ENCODE data around the gene TYW5. TPM values are rescaled to one million over a fixed set of nuclear protein-coding genes. Genes with fewer than 3 reads are reported as not detected.
A peak's percentile ranks its signal among the peaks of the same experiment; 100 is the strongest.

Gene TYW5
- total and polyA plus RNA-seq, 2 of the 13 experiments (the other 11 are each of a cell fraction or from before 2014, with no cell fraction given) = 8.3 to 14.6 TPM

DNA sequence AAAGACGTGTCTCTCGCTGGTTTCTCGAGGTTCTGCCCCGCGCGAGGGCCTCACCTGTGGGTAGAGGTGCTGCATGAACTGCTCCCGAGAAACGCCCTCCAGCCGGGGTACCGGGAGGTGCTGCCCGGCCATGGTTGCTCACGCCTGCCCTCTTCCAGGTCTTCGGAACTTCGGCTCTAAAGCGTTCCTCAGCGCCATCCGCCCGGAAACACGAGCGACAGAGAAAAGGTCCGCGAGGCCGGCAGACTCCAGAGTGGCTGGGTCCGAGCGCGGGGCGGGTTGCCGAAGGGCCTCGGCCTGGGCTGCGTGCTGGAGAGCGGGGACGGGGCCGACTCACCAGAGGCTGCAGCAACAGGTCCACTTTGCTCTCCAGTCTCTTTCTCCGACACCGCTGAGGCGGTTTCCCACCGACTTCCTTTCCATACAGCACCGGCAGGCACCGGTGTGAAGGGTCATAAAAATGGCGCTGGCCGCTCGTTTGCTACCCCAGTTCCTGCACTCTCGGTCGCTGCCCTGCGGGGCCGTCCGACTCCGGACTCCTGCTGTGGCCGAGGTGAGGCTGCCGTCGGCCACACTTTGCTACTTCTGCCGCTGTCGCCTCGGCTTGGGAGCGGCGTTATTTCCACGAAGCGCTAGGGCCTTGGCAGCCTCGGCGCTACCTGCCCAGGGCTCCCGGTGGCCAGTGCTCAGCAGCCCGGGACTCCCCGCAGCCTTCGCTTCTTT, at the start of gene TYW5, which contains the start of gene MAIP1 (continued):
- TF ChIP-seq, protein P1, sequence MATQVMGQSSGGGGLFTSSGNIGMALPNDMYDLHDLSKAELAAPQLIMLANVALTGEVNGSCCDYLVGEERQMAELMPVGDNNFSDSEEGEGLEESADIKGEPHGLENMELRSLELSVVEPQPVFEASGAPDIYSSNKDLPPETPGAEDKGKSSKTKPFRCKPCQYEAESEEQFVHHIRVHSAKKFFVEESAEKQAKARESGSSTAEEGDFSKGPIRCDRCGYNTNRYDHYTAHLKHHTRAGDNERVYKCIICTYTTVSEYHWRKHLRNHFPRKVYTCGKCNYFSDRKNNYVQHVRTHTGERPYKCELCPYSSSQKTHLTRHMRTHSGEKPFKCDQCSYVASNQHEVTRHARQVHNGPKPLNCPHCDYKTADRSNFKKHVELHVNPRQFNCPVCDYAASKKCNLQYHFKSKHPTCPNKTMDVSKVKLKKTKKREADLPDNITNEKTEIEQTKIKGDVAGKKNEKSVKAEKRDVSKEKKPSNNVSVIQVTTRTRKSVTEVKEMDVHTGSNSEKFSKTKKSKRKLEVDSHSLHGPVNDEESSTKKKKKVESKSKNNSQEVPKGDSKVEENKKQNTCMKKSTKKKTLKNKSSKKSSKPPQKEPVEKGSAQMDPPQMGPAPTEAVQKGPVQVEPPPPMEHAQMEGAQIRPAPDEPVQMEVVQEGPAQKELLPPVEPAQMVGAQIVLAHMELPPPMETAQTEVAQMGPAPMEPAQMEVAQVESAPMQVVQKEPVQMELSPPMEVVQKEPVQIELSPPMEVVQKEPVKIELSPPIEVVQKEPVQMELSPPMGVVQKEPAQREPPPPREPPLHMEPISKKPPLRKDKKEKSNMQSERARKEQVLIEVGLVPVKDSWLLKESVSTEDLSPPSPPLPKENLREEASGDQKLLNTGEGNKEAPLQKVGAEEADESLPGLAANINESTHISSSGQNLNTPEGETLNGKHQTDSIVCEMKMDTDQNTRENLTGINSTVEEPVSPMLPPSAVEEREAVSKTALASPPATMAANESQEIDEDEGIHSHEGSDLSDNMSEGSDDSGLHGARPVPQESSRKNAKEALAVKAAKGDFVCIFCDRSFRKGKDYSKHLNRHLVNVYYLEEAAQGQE (IDR thresholded peaks at IDR 0.05; ENCODE audit: borderline replicate concordance in 1 of 2, low read depth in 1 of 2, low read length in 2 of 2) = peak in 1 of 2 experiments; percentile 34; a peak in 1 of 4 replicates
- TF ChIP-seq EHMT2 (IDR thresholded peaks at IDR 0.05; ENCODE audit: borderline replicate concordance, low read depth, low read length) (peak; percentile 86; the same call in 1 of the 2 replicates), JARID2 (CRISPR knock-in tag; IDR thresholded peaks at IDR 0.05; ENCODE audit: insufficient replicate concordance) (peak; percentile 28), RORA (CRISPR knock-in tag; IDR thresholded peaks at IDR 0.05) (0 out of 2 replicates have a peak, but pooled peaks have one; percentile 92), RFXANK (CRISPR knock-in tag; IDR thresholded peaks at IDR 0.05) (peak; percentile 93), ZNF24 (IDR thresholded peaks at IDR 0.05) (peak; percentile 80), BCL6 (CRISPR knock-in tag; IDR thresholded peaks at IDR 0.05) (peak; percentile 62; the same call in 1 of the 2 replicates), ZNF713 (CRISPR knock-in tag; IDR thresholded peaks at IDR 0.05) (no peak), ZNF432 (CRISPR knock-in tag; IDR thresholded peaks at IDR 0.05; ENCODE audit: borderline replicate concordance) (no peak), MEIS2 (CRISPR knock-in tag; IDR thresholded peaks at IDR 0.05) (no peak), HOXA3 (CRISPR knock-in tag; IDR thresholded peaks at IDR 0.05) (peak; percentile 93), MXD4 (CRISPR knock-in tag; IDR thresholded peaks at IDR 0.05) (peak; percentile 95)
- TF ChIP-seq, protein P2, sequence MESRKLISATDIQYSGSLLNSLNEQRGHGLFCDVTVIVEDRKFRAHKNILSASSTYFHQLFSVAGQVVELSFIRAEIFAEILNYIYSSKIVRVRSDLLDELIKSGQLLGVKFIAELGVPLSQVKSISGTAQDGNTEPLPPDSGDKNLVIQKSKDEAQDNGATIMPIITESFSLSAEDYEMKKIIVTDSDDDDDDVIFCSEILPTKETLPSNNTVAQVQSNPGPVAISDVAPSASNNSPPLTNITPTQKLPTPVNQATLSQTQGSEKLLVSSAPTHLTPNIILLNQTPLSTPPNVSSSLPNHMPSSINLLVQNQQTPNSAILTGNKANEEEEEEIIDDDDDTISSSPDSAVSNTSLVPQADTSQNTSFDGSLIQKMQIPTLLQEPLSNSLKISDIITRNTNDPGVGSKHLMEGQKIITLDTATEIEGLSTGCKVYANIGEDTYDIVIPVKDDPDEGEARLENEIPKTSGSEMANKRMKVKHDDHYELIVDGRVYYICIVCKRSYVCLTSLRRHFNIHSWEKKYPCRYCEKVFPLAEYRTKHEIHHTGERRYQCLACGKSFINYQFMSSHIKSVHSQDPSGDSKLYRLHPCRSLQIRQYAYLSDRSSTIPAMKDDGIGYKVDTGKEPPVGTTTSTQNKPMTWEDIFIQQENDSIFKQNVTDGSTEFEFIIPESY (CRISPR knock-in tag; IDR thresholded peaks at IDR 0.05) = no peak; the same call in 1 of the 2 replicates
- TF ChIP-seq, protein P3, sequence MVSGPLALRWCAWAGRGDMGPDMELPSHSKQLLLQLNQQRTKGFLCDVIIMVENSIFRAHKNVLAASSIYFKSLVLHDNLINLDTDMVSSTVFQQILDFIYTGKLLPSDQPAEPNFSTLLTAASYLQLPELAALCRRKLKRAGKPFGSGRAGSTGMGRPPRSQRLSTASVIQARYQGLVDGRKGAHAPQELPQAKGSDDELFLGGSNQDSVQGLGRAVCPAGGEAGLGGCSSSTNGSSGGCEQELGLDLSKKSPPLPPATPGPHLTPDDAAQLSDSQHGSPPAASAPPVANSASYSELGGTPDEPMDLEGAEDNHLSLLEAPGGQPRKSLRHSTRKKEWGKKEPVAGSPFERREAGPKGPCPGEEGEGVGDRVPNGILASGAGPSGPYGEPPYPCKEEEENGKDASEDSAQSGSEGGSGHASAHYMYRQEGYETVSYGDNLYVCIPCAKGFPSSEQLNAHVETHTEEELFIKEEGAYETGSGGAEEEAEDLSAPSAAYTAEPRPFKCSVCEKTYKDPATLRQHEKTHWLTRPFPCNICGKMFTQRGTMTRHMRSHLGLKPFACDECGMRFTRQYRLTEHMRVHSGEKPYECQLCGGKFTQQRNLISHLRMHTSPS (CRISPR knock-in tag; IDR thresholded peaks at IDR 0.05; ENCODE audit: low read depth) = 0 out of 2 replicates have a peak, but pooled peaks have one; percentile 18
- TF ChIP-seq, protein P4, sequence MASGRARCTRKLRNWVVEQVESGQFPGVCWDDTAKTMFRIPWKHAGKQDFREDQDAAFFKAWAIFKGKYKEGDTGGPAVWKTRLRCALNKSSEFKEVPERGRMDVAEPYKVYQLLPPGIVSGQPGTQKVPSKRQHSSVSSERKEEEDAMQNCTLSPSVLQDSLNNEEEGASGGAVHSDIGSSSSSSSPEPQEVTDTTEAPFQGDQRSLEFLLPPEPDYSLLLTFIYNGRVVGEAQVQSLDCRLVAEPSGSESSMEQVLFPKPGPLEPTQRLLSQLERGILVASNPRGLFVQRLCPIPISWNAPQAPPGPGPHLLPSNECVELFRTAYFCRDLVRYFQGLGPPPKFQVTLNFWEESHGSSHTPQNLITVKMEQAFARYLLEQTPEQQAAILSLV (CRISPR knock-in tag; IDR thresholded peaks at IDR 0.05; ENCODE audit: borderline replicate concordance) = peak; percentile 95; the same call in 1 of the 2 replicates
- TF ChIP-seq, protein P5, sequence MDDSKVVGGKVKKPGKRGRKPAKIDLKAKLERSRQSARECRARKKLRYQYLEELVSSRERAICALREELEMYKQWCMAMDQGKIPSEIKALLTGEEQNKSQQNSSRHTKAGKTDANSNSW (CRISPR knock-in tag; IDR thresholded peaks at IDR 0.05; ENCODE audit: borderline replicate concordance) = peak; percentile 91; the same call in 1 of the 2 replicates
- TF ChIP-seq, protein P6, sequence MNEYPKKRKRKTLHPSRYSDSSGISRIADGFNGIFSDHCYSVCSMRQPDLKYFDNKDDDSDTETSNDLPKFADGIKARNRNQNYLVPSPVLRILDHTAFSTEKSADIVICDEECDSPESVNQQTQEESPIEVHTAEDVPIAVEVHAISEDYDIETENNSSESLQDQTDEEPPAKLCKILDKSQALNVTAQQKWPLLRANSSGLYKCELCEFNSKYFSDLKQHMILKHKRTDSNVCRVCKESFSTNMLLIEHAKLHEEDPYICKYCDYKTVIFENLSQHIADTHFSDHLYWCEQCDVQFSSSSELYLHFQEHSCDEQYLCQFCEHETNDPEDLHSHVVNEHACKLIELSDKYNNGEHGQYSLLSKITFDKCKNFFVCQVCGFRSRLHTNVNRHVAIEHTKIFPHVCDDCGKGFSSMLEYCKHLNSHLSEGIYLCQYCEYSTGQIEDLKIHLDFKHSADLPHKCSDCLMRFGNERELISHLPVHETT (CRISPR knock-in tag; conservative IDR thresholded peaks at IDR 0.05) = peak; percentile 94
